ENCODE data around the gene TUBA4B. TPM values are rescaled to one million over a fixed set of nuclear protein-coding genes. Genes with fewer than 3 reads are reported as not detected.

The TUBA4B gene
- polyA plus RNA-seq, 4 donors, result 0.06 to 0.67 TPM; not detected in 2

GRCh38 chr2:219249203-219249980 is 3.7 kb upstream of the TUBA4B start:
- Histone ChIP-seq H3K27me3 (ENCODE audit: control insufficient read depth in 3 of 3, insufficient read depth in 3 of 3, low read length in 3 of 3) (peaks cover 0 to 19% (median 0%) of the 10 kb centered on the region in 3 donors), H3K9me3 (ENCODE audit: control insufficient read depth in 2 of 2, insufficient read depth in 1 of 2, low read depth in 1 of 2, low read length in 1 of 2) (no peaks in the 10 kb centered on the region), H3K4me1 (ENCODE audit: control insufficient read depth in 3 of 3, insufficient read depth in 2 of 3, low read depth in 1 of 3, low read length in 2 of 3) (peaks cover 18 to 72% (median 22%) of the 10 kb centered on the region in 3 donors), H3K36me3 (ENCODE audit: control insufficient read depth in 3 of 3, insufficient read depth in 2 of 3, low read depth in 1 of 3, low read length in 3 of 3) (peaks cover 0 to 45% (median 2%) of the 10 kb centered on the region in 3 donors), H3K4me3 (ENCODE audit: low read depth in 1 of 3, low read length in 3 of 3) (peak overlapping the region in 2 of 3 donors; percentile 18 to 31), H3K27ac (ENCODE audit: low read depth in 1 of 3, low read length in 2 of 3) (peak overlapping the region; percentile 88 to 98 (median 97))
- DNase-seq, result peak; percentile 92 to 93
- no peak for FAIRE-seq
- WGBS, 3 donors, result 1 to 12% (median 7%) methylated on average over 7 of the region's 7 CpGs

- peaks cover 18 to 77% (median 22%) of the 10 kb centered on the region in 3 donors for H3K4me1 ChIP-seq (ENCODE audit: control insufficient read depth in 3 of 3, insufficient read depth in 2 of 3, low read depth in 1 of 3, low read length in 2 of 3)
Observed at GRCh38 chr2:219250049-219250781, 2.8 kb upstream of the TUBA4B start.

GRCh38 chr2:219251656-219252055 is 1.4 kb upstream of the TUBA4B start:
- DNase-seq, result no peak
- Histone ChIP-seq H3K27me3 (ENCODE audit: control insufficient read depth in 3 of 3, insufficient read depth in 3 of 3, low read length in 3 of 3) (peaks cover 0 to 39% (median 0%) of the 10 kb centered on the region in 3 donors), H3K9me3 (ENCODE audit: control insufficient read depth in 2 of 2, insufficient read depth in 1 of 2, low read depth in 1 of 2, low read length in 1 of 2) (no peaks in the 10 kb centered on the region), H3K4me1 (ENCODE audit: control insufficient read depth in 3 of 3, insufficient read depth in 2 of 3, low read depth in 1 of 3, low read length in 2 of 3) (peaks cover 11 to 68% (median 16%) of the 10 kb centered on the region in 3 donors), H3K4me3 (ENCODE audit: low read depth in 1 of 3, low read length in 3 of 3) (no peak overlapping the region), H3K36me3 (ENCODE audit: control insufficient read depth in 3 of 3, insufficient read depth in 2 of 3, low read depth in 1 of 3, low read length in 3 of 3) (peaks cover 0 to 43% (median 2%) of the 10 kb centered on the region in 3 donors), H3K27ac (ENCODE audit: low read depth in 1 of 3, low read length in 2 of 3) (peak overlapping the region in 1 of 3 donors; percentile 94)
- FAIRE-seq, result no peak
- WGBS, 3 donors, result 75 to 86% (median 76%) methylated on average over 6 of the region's 6 CpGs

More at GRCh38 chr2:219250049-219250781, 2.8 kb upstream of the TUBA4B start:
- Histone ChIP-seq H3K4me3 (ENCODE audit: low read depth in 1 of 3, low read length in 3 of 3) (no peak overlapping the region), H3K27me3 (ENCODE audit: control insufficient read depth in 3 of 3, insufficient read depth in 3 of 3, low read length in 3 of 3) (peaks cover 0 to 27% (median 0%) of the 10 kb centered on the region in 3 donors), H3K27ac (ENCODE audit: low read depth in 1 of 3, low read length in 2 of 3) (peak overlapping the region; percentile 88 to 98 (median 97)), H3K9me3 (ENCODE audit: control insufficient read depth in 2 of 2, insufficient read depth in 1 of 2, low read depth in 1 of 2, low read length in 1 of 2) (no peaks in the 10 kb centered on the region), H3K36me3 (ENCODE audit: control insufficient read depth in 3 of 3, insufficient read depth in 2 of 3, low read depth in 1 of 3, low read length in 3 of 3) (peaks cover 0 to 45% (median 2%) of the 10 kb centered on the region in 3 donors)
- FAIRE-seq, result no peak
- no peak for DNase-seq
- 45 to 71% (median 64%) methylated on average over 20 to 22 of the region's 22 CpGs for WGBS, 3 donors

GRCh38 chr2:219252084-219252483 is 959 bp upstream of the TUBA4B start:
- FAIRE-seq (no peak), DNase-seq (peak in 1 of 2 donors; percentile 49)
- Histone ChIP-seq H3K27me3 (ENCODE audit: control insufficient read depth in 3 of 3, insufficient read depth in 3 of 3, low read length in 3 of 3) (peaks cover 0 to 39% (median 0%) of the 10 kb centered on the region in 3 donors), H3K4me1 (ENCODE audit: control insufficient read depth in 3 of 3, insufficient read depth in 2 of 3, low read depth in 1 of 3, low read length in 2 of 3) (peaks cover 9 to 64% (median 14%) of the 10 kb centered on the region in 3 donors), H3K9me3 (ENCODE audit: control insufficient read depth in 2 of 2, insufficient read depth in 1 of 2, low read depth in 1 of 2, low read length in 1 of 2) (no peaks in the 10 kb centered on the region), H3K36me3 (ENCODE audit: control insufficient read depth in 3 of 3, insufficient read depth in 2 of 3, low read depth in 1 of 3, low read length in 3 of 3) (peaks cover 0 to 39% (median 2%) of the 10 kb centered on the region in 3 donors), H3K4me3 (ENCODE audit: low read depth in 1 of 3, low read length in 3 of 3) (peak overlapping the region; percentile 65 to 77 (median 73)), H3K27ac (ENCODE audit: low read depth in 1 of 3, low read length in 2 of 3) (peak overlapping the region in 1 of 3 donors; percentile 94)
- 41 to 61% (median 44%) methylated on average over 5 of the region's 5 CpGs for WGBS, 3 donors

- Histone ChIP-seq H3K27ac (ENCODE audit: low read depth in 1 of 3, low read length in 2 of 3) (peak overlapping the region in 2 of 3 donors; percentile 6 to 94), H3K4me1 (ENCODE audit: control insufficient read depth in 3 of 3, insufficient read depth in 2 of 3, low read depth in 1 of 3, low read length in 2 of 3) (peaks cover 8 to 60% (median 11%) of the 10 kb centered on the region in 3 donors), H3K4me3 (ENCODE audit: low read depth in 1 of 3, low read length in 3 of 3) (peak overlapping the region; percentile 65 to 77 (median 73)), H3K36me3 (ENCODE audit: control insufficient read depth in 3 of 3, insufficient read depth in 2 of 3, low read depth in 1 of 3, low read length in 3 of 3) (peaks cover 0 to 34% (median 2%) of the 10 kb centered on the region in 3 donors), H3K27me3 (ENCODE audit: control insufficient read depth in 3 of 3, insufficient read depth in 3 of 3, low read length in 3 of 3) (peaks cover 0 to 39% (median 0%) of the 10 kb centered on the region in 3 donors), H3K9me3 (ENCODE audit: control insufficient read depth in 2 of 2, insufficient read depth in 1 of 2, low read depth in 1 of 2, low read length in 1 of 2) (no peaks in the 10 kb centered on the region)
- FAIRE-seq (no peak), DNase-seq (peak in 1 of 2 donors; percentile 29)
- 2 to 6% (median 3%) methylated on average over 9 of the region's 9 CpGs for WGBS, 3 donors
Observed at GRCh38 chr2:219252570-219252899, 508 bp upstream of the TUBA4B start.

- H3K4me1 ChIP-seq (ENCODE audit: control insufficient read depth in 3 of 3, insufficient read depth in 2 of 3, low read depth in 1 of 3, low read length in 2 of 3), result peaks cover 2 to 47% (median 8%) of the 10 kb centered on the region in 3 donors
- peak; percentile 89 to 90 for DNase-seq
- H3K4me3 ChIP-seq (ENCODE audit: low read depth in 1 of 3, low read length in 3 of 3), result peak within 1 kb of the TSS; percentile 65 to 77 (median 73)
- no peak for FAIRE-seq
- no peaks in the 10 kb centered on the region for H3K9me3 ChIP-seq (ENCODE audit: control insufficient read depth in 2 of 2, insufficient read depth in 1 of 2, low read depth in 1 of 2, low read length in 1 of 2)
- peak within 1 kb of the TSS; percentile 34 to 94 (median 62) for H3K27ac ChIP-seq (ENCODE audit: low read depth in 1 of 3, low read length in 2 of 3)
- peaks cover 0 to 21% (median 2%) of the 10 kb centered on the region in 3 donors for H3K36me3 ChIP-seq (ENCODE audit: control insufficient read depth in 3 of 3, insufficient read depth in 2 of 3, low read depth in 1 of 3, low read length in 3 of 3)
- 0% methylated on average over 45 to 76 of the region's 76 CpGs for WGBS, 3 donors
- peaks cover 0 to 39% (median 0%) of the 10 kb centered on the region in 3 donors for H3K27me3 ChIP-seq (ENCODE audit: control insufficient read depth in 3 of 3, insufficient read depth in 3 of 3, low read length in 3 of 3)
Observed at GRCh38 chr2:219253753-219254589, 928 bp downstream of the TUBA4B start, which contains the start of gene TUBA4A. Gene TUBA4A (minus strand): TSS chr2:219253918. CDS start chr2:219253858, 60 bp downstream.

GRCh38 chr2:219254590-219255201 is 1.7 kb downstream of the TUBA4B start:
- Histone ChIP-seq H3K27ac (ENCODE audit: low read depth in 1 of 3, low read length in 2 of 3) (peak overlapping the region in 2 of 3 donors; percentile 22 to 94), H3K9me3 (ENCODE audit: control insufficient read depth in 2 of 2, insufficient read depth in 1 of 2, low read depth in 1 of 2, low read length in 1 of 2) (no peaks in the 10 kb centered on the region), H3K27me3 (ENCODE audit: control insufficient read depth in 3 of 3, insufficient read depth in 3 of 3, low read length in 3 of 3) (peaks cover 0 to 41% (median 0%) of the 10 kb centered on the region in 3 donors), H3K4me3 (ENCODE audit: low read depth in 1 of 3, low read length in 3 of 3) (peak overlapping the region; percentile 65 to 77 (median 73)), H3K4me1 (ENCODE audit: control insufficient read depth in 3 of 3, insufficient read depth in 2 of 3, low read depth in 1 of 3, low read length in 2 of 3) (peaks cover 2 to 39% (median 8%) of the 10 kb centered on the region in 3 donors), H3K36me3 (ENCODE audit: control insufficient read depth in 3 of 3, insufficient read depth in 2 of 3, low read depth in 1 of 3, low read length in 3 of 3) (peaks cover 0 to 20% (median 2%) of the 10 kb centered on the region in 3 donors)
- DNase-seq, result peak in 1 of 2 donors; percentile 27
- WGBS, 3 donors, result 16 to 19% (median 19%) methylated on average over 12 of the region's 12 CpGs
- no peak for FAIRE-seq
